Medulla oblongata (tissue), 1 donor: ENCODE measurements around the gene DLG2.

Experiments
- DNase-seq: peaks from one replicate; pipeline ENCODE4 v3.0.0-alpha.2; 2015; ENCODE audit errors: extremely low spot score

The DLG2 gene

DNA sequence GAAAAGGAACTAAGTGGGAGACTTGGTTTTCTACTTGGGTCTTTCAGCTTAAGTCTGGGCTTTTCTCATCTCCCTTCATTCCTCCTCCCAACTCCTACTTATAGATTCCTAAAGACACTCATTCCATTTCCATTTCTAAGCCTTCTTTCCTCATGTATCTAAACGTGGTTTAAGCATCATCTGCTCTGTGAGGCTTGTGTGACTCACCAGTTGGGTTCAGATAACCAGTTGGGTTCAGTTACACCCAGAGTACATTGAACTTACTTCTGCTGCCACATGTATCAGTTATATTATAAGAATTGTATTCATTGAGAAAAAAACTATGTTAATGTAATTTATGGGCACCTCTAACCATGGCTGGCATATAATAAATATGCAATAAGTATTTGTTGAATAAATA is 1509.8 kb downstream of the DLG2 start:
- DNase-seq: no peak

- no peak for DNase-seq
These were observed 1520.6 kb downstream of the DLG2 start for GRCh38 chr11:84106541-84106940.

DNA sequence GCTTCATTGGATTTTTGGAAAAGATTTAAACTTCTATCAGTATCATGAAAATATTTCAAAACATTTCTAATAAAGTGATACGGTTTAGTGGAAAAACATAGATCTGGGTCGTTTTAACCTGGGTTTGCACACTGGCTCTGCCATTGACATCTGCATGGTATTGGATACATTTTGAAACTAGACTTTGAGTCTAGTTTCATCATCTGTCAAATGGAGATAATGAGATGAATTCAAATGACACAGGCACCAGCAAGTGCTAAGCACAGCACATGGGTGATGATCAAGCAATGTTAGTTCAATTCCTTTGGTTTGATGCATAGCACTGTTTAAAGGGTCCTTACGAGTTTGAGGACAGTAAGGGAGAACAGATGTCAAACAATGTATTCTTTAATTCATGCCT is 1522.0 kb downstream of the DLG2 start:
- no peak for DNase-seq

- DNase-seq: peak; percentile 76
These were observed 1524.0 kb downstream of the DLG2 start for GRCh38 chr11:84103096-84103495.

DNA sequence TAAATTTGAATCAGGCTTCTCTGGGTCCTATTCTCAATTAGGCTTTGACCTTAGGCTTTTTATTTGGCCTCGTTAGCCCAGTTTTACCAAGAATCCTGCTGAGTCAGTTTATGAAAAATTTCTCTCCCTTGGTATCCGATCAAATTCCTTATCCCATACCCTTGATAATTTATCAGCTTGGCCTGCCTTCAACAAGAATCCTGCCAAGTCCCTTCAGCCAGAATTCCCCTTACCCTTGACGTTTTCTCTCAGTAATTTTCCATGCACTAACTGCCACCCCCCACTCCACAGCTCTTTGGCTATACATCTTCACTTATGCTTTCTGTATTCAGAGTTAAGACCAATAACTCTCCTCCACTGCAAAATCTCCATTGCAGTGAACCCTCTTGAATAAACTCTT is 1530.0 kb downstream of the DLG2 start:
- no peak for DNase-seq

DNA sequence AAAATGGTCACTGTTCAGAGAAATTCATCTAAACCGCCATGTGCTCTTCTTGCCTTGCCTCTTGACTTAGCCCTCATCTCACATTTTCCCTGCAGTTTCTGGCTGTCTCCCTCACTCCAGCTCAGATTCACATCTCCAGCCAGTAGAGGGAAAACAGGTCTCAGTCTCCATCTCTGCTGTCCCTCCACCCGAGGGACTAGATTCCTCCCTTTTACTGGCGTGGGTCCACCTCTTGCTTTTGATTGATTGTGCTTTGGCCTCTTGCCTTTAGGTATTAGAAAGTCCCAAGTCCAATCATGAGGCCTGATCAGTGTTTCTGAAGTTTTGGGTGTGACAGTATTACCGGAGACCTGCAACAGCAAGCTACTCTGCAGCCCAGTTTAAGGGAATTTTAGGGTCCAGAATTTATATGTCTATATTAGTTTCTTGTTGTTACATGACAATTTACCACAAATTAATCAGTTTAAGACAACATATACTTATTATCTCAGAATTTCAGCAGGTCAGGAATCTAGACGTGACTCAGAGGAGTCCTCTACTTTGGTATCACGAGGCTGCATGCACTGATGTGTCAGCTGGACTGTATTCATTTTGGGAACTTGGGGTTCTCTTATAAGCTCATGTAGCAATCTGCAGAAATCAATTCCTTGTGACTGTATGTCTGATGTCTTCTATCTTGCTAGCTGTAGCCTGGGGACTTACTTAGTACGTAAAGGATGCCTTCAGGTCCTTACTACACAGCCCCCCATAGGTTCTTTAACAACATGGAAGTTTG is 1535.7 kb downstream of the DLG2 start:
- DNase-seq: peak; percentile 42

GRCh38 chr11:84089072-84090057 is 1537.8 kb downstream of the DLG2 start:
- DNase-seq: peak; percentile 90

GRCh38 chr11:84071851-84072250 is 1555.3 kb downstream of the DLG2 start:
- DNase-seq: no peak

DNA sequence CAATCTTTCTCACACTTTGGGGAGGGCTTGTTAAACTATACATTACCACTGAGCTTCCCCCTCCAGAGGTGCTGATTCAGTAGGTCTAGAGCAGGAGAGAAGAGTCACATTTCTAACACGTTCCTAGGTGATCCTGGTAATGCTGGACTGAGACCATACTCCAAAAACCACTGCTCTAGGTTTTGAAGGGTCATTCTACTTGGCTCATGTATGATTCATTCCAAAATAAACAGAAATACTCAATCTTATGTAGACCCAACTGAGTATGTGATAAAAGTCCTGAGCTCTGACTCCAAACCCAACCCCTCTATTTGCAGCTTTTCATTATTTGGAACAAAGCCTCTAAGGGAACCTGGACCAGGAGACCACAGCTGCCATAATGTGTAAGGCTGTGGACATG is 1558.1 kb downstream of the DLG2 start:
- DNase-seq: no peak

DNA sequence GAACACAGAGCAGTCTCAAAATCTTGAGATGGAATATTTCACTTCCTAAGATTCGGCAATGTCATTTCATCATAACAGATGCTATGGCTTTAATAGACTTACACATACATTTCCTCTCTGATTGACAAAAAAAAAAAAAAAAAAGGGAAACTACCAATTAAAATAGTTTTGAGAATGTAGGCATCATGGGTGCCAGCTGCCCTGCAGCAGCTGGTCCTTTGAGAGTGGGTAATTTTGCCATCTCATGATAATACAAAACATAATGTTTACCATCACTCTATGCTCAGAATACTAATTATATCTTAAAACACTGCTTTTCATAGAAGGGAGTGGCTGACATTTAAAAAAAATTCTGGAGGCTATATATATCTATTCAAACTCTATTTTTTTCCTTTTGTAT is 1565.4 kb downstream of the DLG2 start:
- no peak for DNase-seq

DNA sequence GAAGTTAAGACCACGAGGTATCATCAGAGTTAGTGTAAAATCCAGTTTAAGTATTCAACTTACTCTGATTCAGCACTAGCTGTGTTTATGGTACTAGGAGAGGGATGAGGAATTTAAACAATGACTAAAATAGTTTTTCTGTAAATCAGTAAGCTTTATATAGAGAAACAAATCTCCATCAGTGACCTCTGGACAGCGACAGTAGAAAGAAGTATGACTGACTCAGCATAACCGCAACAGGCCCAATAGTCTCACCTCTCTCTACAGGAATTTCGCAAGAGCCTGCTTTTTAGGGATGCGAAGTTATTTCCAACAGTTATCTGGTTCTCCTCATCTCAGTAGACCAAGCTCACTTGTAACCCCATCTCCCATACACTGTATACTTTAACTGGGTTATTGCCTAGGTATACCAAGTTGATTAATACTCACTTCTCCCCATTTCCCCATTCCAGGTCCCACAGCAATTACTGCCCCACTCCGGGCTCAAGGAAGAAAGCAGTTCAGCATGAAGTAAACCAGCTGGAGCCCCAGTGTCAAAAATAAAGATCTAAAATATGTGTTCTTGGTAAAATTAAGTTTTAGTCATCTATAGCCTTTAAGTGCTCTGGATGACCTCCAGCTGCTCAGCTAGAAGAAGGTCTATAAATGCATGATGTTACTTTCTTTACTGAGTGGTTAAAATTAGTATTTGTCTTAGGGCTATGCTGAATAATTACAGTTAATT is 1570.3 kb downstream of the DLG2 start:
- no peak for DNase-seq

- no peak for DNase-seq
These were observed 1582.0 kb downstream of the DLG2 start for GRCh38 chr11:84045146-84045545.

DNA sequence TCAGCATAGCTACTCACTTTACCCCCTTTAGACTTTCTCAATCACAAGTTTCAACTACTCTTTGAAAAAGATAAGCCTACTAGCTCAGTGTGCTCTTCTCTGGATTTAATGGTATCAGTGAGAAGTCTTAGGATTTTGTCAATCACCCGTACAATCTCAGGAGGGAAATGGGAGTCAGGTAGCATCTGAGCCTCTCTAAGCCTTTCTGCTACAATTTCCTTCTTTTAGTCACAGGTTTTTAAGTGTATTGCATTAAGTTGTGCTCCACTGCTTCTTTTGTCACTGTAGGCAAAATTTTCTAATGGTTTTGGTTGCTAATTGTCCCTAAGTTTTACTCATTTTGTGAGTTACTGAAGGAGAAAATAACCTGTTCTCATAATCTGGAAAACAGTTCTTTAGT is 1582.4 kb downstream of the DLG2 start:
- DNase-seq: no peak

DNA sequence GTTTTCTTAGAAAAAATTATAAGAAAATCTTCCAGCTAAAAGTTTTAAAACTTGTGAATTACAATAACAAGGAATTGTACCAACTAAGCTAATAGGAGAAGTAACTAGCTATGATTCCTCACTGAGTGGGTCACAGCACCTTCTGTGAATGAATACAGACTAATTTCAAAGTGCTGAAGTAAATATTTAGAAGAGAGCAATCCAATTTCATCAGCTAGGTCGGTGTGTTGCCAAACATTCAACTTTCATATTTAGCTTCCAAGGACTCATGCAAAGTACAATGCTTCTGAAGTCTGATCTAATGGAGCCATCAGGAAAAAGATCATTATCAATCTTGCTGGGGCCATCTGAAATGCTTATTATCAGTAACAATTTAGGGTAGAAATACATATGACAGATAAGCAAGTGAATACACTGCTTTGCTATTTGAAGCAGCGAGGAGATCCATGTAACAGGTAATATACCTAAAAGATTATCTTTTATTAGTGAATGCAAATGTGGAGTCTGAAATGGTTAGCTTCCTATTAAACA is 1590.4 kb downstream of the DLG2 start:
- no peak for DNase-seq

GRCh38 chr11:84035645-84036044 is 1591.5 kb downstream of the DLG2 start:
- DNase-seq: no peak

- no peak for DNase-seq
These were observed 1592.7 kb downstream of the DLG2 start for GRCh38 chr11:84034484-84034883.

DNA sequence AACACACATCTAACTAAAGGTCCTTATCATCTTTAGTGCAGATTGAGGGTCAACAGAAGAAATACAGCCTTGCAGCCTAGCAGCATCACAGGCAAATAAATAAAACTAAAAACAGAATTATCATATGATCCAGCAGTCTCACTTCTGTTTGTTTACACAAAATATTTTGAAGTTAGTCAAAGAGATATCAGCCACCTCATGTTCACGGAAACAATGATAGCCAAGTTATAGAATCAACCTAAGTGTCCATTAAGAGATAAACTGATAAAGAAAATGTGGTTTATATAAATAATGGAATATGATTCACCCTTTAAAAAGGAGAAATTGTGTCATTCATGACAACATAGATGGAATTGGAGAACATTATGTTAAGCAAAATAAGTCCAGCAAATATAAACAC is 1602.9 kb downstream of the DLG2 start:
- no peak for DNase-seq

- no peak for DNase-seq
These were observed 1604.4 kb downstream of the DLG2 start for GRCh38 chr11:84022695-84023094.

DNA sequence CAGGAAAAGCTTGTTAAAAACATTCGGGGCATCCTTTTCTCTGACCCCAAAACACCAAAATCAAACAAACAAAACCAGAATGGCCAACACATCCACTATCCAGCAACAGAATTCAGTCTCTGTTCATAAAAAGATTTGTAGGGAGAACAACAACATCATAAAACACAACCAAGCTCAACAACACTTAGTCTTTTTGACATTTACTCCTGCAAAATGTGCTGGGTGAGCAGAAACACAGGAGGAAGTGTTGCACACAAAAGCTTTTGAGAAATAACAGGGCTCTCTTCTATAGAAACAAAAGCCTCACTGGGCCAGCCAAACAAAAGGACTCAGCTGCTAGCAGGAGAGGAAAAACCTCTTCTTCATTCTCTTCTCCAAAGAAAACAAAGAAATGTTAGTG is 1604.9 kb downstream of the DLG2 start:
- DNase-seq: peak; percentile 90

DNA sequence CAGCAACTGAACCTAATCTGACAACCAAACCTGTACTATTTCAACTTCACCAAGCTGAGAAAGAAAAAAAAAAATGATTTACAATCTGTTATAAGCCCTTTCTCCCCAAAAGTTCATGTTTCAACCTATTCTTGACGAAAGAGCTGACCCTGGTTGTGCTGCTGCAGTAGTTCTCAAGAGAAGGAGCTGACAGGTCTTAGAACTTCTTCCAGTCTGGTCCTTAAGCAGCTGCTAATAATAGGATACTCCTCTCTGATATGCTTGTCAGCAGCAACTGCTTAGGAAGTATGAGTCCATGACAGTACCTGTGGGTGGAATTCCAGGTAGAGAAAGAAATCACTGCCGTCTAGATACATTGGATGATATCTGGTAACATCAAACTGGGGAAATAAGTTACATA is 1605.9 kb downstream of the DLG2 start:
- no peak for DNase-seq

DNA sequence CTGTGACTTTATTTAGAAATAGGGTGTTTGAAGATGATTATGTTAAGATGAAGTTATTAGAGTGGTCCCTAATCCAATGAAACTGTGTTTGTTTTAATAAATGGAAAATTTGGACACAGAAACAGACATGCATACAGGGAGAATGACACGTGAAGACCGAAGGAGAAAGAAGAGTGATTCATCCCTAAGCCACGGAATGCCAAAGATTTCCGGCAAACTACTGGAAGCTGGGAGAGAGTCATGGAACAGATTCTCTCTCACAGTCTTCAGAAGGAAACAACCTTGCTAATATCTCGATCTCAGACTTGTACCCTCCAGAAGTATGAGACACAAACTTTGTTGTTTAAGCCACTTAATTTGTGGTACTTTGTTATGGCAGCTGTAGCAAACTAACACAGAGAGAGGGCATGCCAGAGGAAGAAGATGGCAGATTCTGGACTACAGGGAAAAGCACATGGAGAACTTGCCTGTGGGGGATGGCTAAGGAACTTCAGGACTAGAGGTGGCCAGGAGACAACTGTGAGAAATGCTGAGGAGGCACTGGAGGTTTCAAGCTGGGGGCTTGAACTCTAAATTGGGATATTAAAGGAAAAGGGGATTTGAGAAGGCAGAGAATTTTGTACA is 1607.5 kb downstream of the DLG2 start:
- no peak for DNase-seq
